HEK293 (cell line): ENCODE data around the gene ZNF222.

ENCODE experiments used
- EGR2 ChIP-seq: fragments of 450-650 bp; formaldehyde crosslinking; IDR thresholded peaks from 2 replicates; pipeline ENCODE4 v1.5.1; 2016; ENCODE audit warnings: low read depth, missing biosample characterization, missing genetic modification characterization
- HIC1 ChIP-seq: fragments of 450-650 bp; formaldehyde crosslinking; IDR thresholded peaks from 2 replicates; pipeline ENCODE4 v1.5.1; 2016; ENCODE audit warnings: missing biosample characterization, missing genetic modification characterization
- KLF7 ChIP-seq: fragments of 450-650 bp; formaldehyde crosslinking; IDR thresholded peaks from 2 replicates; pipeline ENCODE4 v1.5.1; 2016; ENCODE audit warnings: missing biosample characterization, missing genetic modification characterization, borderline replicate concordance
- KLF8 ChIP-seq: fragments of 450-650 bp; formaldehyde crosslinking; IDR thresholded peaks from 2 replicates; pipeline ENCODE4 v1.5.1; 2016; ENCODE audit warnings: missing biosample characterization, missing genetic modification characterization
- MYNN ChIP-seq: fragments of 450-650 bp; formaldehyde crosslinking; IDR thresholded peaks from 2 replicates; pipeline ENCODE4 v1.5.1; 2016; ENCODE audit warnings: missing biosample characterization, missing genetic modification characterization, borderline replicate concordance
- OSR2 ChIP-seq: fragments of 450-650 bp; formaldehyde crosslinking; IDR thresholded peaks from 2 replicates; pipeline ENCODE4 v1.5.1; 2016; ENCODE audit warnings: missing biosample characterization, missing genetic modification characterization
- PRDM2 ChIP-seq: fragments of 450-650 bp; formaldehyde crosslinking; IDR thresholded peaks from 2 replicates; pipeline ENCODE4 v1.5.1; 2016; ENCODE audit warnings: missing biosample characterization, missing genetic modification characterization, borderline replicate concordance
- SCRT2 ChIP-seq: fragments of 450-650 bp; formaldehyde crosslinking; IDR thresholded peaks from 2 replicates; pipeline ENCODE4 v1.5.1; 2016; ENCODE audit warnings: missing biosample characterization, missing genetic modification characterization
- SETDB1 ChIP-seq: IDR thresholded peaks from one replicate; pipeline ENCODE4 v1.6.1; 2017; ENCODE audit warnings: mild to moderate bottlenecking, low read length, moderate library complexity, mixed read lengths; ENCODE audit not compliant: insufficient read length
- ZBTB1 ChIP-seq: fragments of 450-650 bp; formaldehyde crosslinking; IDR thresholded peaks from 2 replicates; pipeline ENCODE4 v1.5.1; 2016; ENCODE audit warnings: missing biosample characterization, missing genetic modification characterization
- ZBTB11 ChIP-seq: fragments of 450-650 bp; formaldehyde crosslinking; conservative IDR thresholded peaks from 2 replicates; pipeline ENCODE4 v1.5.1; 2016; ENCODE audit warnings: low read depth, missing biosample characterization, missing genetic modification characterization
- ZNF138 ChIP-seq: fragments of 450-650 bp; formaldehyde crosslinking; IDR thresholded peaks from 2 replicates; pipeline ENCODE4 v1.5.1; 2016; ENCODE audit warnings: missing biosample characterization, missing genetic modification characterization, borderline replicate concordance
- ZNF148 ChIP-seq: fragments of 450-650 bp; formaldehyde crosslinking; IDR thresholded peaks from 2 replicates; pipeline ENCODE4 v1.5.0; 2017; ENCODE audit warnings: missing biosample characterization, missing genetic modification characterization, borderline replicate concordance
- ZNF211 ChIP-seq: fragments of 450-650 bp; formaldehyde crosslinking; IDR thresholded peaks from 2 replicates; pipeline ENCODE4 v1.5.1; 2016; ENCODE audit warnings: low read depth, missing biosample characterization, missing genetic modification characterization
- ZNF274 ChIP-seq, 2 experiments: fragments of 200-500 bp in 1 of 2; fragments of 450-650 bp in 1 of 2; sonication (Bioruptor generic) in 1 of 2; formaldehyde crosslinking in 1 of 2; IDR thresholded peaks; 2 replicates each; pipeline versions ENCODE4 v1.5.1 to v1.6.1; 2014 to 2016; ENCODE audit warnings: borderline replicate concordance in 1 of 2, inconsistent platforms in 1 of 2, low read length in 1 of 2, missing biosample characterization in 1 of 2, missing genetic modification characterization in 1 of 2
- ZNF324 ChIP-seq: fragments of 450-650 bp; formaldehyde crosslinking; IDR thresholded peaks from 2 replicates; pipeline ENCODE4 v1.5.1; 2016; ENCODE audit warnings: missing biosample characterization, missing genetic modification characterization
- ZNF354C ChIP-seq: fragments of 450-650 bp; formaldehyde crosslinking; IDR thresholded peaks from 2 replicates; pipeline ENCODE4 v1.5.1; 2016; ENCODE audit warnings: missing biosample characterization, missing genetic modification characterization, low read depth, borderline replicate concordance
- ZNF404 ChIP-seq: fragments of 450-650 bp; formaldehyde crosslinking; IDR thresholded peaks from 2 replicates; pipeline ENCODE4 v1.5.1; 2017; ENCODE audit warnings: missing biosample characterization, missing genetic modification characterization
- ZNF560 ChIP-seq: fragments of 450-650 bp; formaldehyde crosslinking; IDR thresholded peaks from 2 replicates; pipeline ENCODE4 v1.5.1; 2017; ENCODE audit warnings: missing biosample characterization, missing genetic modification characterization, borderline replicate concordance
- ZNF785 ChIP-seq: fragments of 450-650 bp; formaldehyde crosslinking; IDR thresholded peaks from 2 replicates; pipeline ENCODE4 v1.5.1; 2016; ENCODE audit warnings: missing biosample characterization, missing genetic modification characterization
- ZNF792 ChIP-seq: fragments of 450-650 bp; formaldehyde crosslinking; IDR thresholded peaks from 2 replicates; pipeline ENCODE4 v1.5.1; 2016; ENCODE audit warnings: missing biosample characterization, missing genetic modification characterization
- ZNF837 ChIP-seq: fragments of 450-650 bp; formaldehyde crosslinking; IDR thresholded peaks from 2 replicates; pipeline ENCODE4 v1.5.1; 2016; ENCODE audit warnings: missing biosample characterization, missing genetic modification characterization
- ZSCAN18 ChIP-seq: fragments of 450-650 bp; formaldehyde crosslinking; IDR thresholded peaks from 2 replicates; pipeline ENCODE4 v1.5.1; 2016; ENCODE audit warnings: missing biosample characterization, missing genetic modification characterization

Gene ZNF222

GRCh38 chr19:44071824-44072542 lies 46.8 kb downstream of the ZNF222 start, which contains the start of gene ZNF284 (continued):
- no peak for TF ChIP-seq PRDM2 (tag by site-specific recombination)
- peak; percentile 54 for TF ChIP-seq SETDB1
- no peak for TF ChIP-seq ZNF837
- TF ChIP-seq OSR2: no peak
- no peak for TF ChIP-seq KLF7 (tag by site-specific recombination)
- TF ChIP-seq SCRT2 (tag by site-specific recombination): peak; percentile 100
- no peak for TF ChIP-seq HIC1 (tag by site-specific recombination)
- peak; percentile 69 for TF ChIP-seq EGR2
- no peak for TF ChIP-seq ZNF148 (tag by site-specific recombination)
- no peak for TF ChIP-seq ZNF404
- TF ChIP-seq MYNN: no peak
- peak; percentile 99 for TF ChIP-seq ZBTB11 (tag by site-specific recombination)
- peak; percentile 33; the same call in 1 of the 2 replicates for TF ChIP-seq ZNF138 (tag by site-specific recombination)
- TF ChIP-seq ZNF274 (IDR thresholded peaks at IDR 0.05; ENCODE audit: low read length): no peak
- no peak for TF ChIP-seq ZNF274 (tag by site-specific recombination; IDR thresholded peaks at IDR 0.05; ENCODE audit: borderline replicate concordance)
- TF ChIP-seq KLF8 (tag by site-specific recombination): peak; percentile 86
- no peak for TF ChIP-seq ZNF354C (tag by site-specific recombination)
- peak; percentile 72; the same call in 1 of the 2 replicates for TF ChIP-seq ZNF324
- peak; percentile 5 for TF ChIP-seq ZNF785
- TF ChIP-seq ZNF792 (tag by site-specific recombination): peak; percentile 84
- TF ChIP-seq ZNF560 (tag by site-specific recombination): no peak
- TF ChIP-seq ZSCAN18 (tag by site-specific recombination): 0 out of 2 replicates have a peak, but pooled peaks have one; percentile 37
- TF ChIP-seq ZNF211 (tag by site-specific recombination): no peak
- no peak for TF ChIP-seq ZBTB1
